ENCODE data around the gene PRKCE. TPM values are rescaled to one million over a fixed set of nuclear protein-coding genes. Genes with fewer than 3 reads are reported as not detected.

Gene PRKCE
- total and polyA plus RNA-seq, 7 donors, result 3.0 to 22.8 (median 16.1) TPM

DNA sequence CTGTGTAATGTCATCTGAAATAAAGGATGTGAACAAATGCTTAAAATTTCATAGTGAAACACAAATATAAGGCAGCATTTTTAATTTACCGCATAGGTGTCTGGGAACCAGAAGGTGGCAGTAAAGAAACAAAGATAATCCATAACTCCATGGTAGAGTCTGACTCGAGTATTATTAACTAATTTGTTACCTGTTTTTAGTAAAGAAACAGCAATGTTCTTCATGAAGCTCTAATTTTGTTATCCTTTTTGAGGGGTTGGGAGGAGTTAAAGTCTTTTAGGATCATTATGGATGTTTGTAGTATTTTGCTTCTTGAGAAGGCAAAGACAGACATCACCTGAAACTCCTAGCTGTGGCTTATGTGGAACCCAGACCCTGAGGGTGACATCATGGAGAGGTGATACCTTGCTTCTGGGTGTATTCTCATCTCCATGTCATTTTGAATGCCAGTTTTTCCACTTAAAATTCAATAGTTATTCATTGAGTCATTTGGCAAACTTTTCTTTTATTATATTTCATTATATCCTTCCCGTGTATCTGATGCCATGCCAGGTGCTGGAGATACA, 359.5 kb downstream of the PRKCE start:
- H3K27ac ChIP-seq, result no peak overlapping the region
- ATAC-seq, result peak in 1 of 4 donors; percentile 64
- no peaks in the 10 kb centered on the region for H3K9me3 ChIP-seq
- H3K27me3 ChIP-seq (ENCODE audit: insufficient read depth in 3 of 3, low read length in 2 of 3), result no peaks in the 10 kb centered on the region
- TF ChIP-seq, protein P1, sequence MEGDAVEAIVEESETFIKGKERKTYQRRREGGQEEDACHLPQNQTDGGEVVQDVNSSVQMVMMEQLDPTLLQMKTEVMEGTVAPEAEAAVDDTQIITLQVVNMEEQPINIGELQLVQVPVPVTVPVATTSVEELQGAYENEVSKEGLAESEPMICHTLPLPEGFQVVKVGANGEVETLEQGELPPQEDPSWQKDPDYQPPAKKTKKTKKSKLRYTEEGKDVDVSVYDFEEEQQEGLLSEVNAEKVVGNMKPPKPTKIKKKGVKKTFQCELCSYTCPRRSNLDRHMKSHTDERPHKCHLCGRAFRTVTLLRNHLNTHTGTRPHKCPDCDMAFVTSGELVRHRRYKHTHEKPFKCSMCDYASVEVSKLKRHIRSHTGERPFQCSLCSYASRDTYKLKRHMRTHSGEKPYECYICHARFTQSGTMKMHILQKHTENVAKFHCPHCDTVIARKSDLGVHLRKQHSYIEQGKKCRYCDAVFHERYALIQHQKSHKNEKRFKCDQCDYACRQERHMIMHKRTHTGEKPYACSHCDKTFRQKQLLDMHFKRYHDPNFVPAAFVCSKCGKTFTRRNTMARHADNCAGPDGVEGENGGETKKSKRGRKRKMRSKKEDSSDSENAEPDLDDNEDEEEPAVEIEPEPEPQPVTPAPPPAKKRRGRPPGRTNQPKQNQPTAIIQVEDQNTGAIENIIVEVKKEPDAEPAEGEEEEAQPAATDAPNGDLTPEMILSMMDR (IDR thresholded peaks at IDR 0.05), result peak; percentile 65
- peaks cover 0 to 33% of the 10 kb centered on the region in 2 donors for H3K36me3 ChIP-seq (ENCODE audit: insufficient read depth in 1 of 2, low read depth in 1 of 2)
- WGBS, 3 donors, result 33 to 41% (median 36%) methylated on average over 3 of the region's 3 CpGs
- no peak overlapping the region for H3K4me3 ChIP-seq
- H3K4me1 ChIP-seq, result no peaks in the 10 kb centered on the region
- DNase-seq, result no peak
- intact Hi-C loops (cut with DNase I), result loop anchor here (2.0 to 10.0 kb wide), 4 partner anchors 56 to 450 kb away; no protein-coding TSS in a partner anchor

DNA sequence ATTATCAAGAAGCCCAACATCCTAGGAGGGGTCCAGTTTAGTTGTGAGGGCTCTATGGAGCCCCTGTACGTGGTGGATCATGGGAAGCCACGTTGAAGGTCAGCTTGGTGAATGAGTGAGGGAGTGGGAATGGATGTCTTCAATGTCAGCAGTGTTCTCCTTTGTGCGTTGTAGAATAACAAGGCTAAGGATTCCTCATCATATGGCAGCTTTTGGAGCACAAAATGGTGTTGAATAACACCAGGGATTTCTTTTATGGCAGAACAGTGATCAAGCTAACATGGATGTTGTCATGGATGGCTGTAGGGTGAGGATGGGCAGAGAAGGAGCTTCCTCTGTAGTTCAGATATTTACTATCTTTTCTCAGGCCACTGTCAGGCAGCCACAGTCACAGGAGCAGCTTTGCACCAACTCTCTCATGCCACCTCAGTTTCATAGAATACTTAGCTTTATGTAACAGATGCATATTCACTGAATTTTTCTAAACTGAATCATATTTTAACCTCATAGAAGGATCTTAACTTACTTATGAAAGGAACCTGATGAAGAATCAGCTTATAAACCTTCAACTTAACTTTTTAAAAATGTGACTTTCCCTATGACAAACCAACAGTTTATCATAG, 361.3 kb downstream of the PRKCE start:
- no peak overlapping the region for H3K4me3 ChIP-seq
- H3K9me3 ChIP-seq, result no peaks in the 10 kb centered on the region
- no peaks in the 10 kb centered on the region for H3K4me1 ChIP-seq
- no peak for ATAC-seq
- intact Hi-C loops (cut with DNase I), result loop anchor here (5.0 to 10.0 kb wide), 3 partner anchors 55 to 355 kb away; no protein-coding TSS in a partner anchor
- no peaks in the 10 kb centered on the region for H3K27me3 ChIP-seq (ENCODE audit: insufficient read depth in 3 of 3, low read length in 2 of 3)
- no peak for DNase-seq
- WGBS, 3 donors, result 59 to 62% (median 60%) methylated on average over 3 of the region's 3 CpGs
- H3K36me3 ChIP-seq (ENCODE audit: insufficient read depth in 1 of 2, low read depth in 1 of 2), result peaks cover 0 to 17% of the 10 kb centered on the region in 2 donors
- TF ChIP-seq, protein P1 (IDR thresholded peaks at IDR 0.05), result no peak
- no peak overlapping the region for H3K27ac ChIP-seq

DNA sequence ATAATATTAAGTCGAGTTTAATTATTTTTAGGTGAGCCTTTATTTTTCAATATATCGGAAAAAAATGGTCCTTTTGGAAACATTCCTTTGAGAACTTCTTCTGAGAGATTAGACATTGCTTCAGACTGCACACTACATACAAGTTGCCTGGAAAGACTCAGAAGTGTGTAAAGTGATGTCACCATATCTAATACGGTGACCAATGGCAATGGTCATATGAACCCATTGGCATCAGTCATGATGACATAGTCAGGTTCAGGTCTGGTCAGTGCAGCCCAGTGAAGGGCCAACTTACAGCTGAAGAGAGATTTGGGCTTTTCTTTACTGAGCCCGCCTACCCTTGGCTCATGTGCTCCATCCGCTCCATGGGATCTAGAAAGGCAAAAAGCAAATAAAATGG, 362.3 kb downstream of the PRKCE start:
- H3K27ac ChIP-seq, result no peak overlapping the region
- no peaks in the 10 kb centered on the region for H3K9me3 ChIP-seq
- ATAC-seq (no peak), DNase-seq (no peak)
- H3K27me3 ChIP-seq (ENCODE audit: insufficient read depth in 3 of 3, low read length in 2 of 3), result no peaks in the 10 kb centered on the region
- no peaks in the 10 kb centered on the region for H3K4me1 ChIP-seq
- intact Hi-C loops (cut with DNase I), result loop anchor here (5.0 to 10.0 kb wide), 3 partner anchors 54 to 354 kb away; no protein-coding TSS in a partner anchor
- WGBS, 3 donors, result 90 to 95% (median 91%) methylated on average over 5 of the region's 5 CpGs
- no peak overlapping the region for H3K4me3 ChIP-seq
- peaks cover 0 to 7% of the 10 kb centered on the region in 2 donors for H3K36me3 ChIP-seq (ENCODE audit: insufficient read depth in 1 of 2, low read depth in 1 of 2)
- TF ChIP-seq, protein P1 (IDR thresholded peaks at IDR 0.05), result no peak

DNA sequence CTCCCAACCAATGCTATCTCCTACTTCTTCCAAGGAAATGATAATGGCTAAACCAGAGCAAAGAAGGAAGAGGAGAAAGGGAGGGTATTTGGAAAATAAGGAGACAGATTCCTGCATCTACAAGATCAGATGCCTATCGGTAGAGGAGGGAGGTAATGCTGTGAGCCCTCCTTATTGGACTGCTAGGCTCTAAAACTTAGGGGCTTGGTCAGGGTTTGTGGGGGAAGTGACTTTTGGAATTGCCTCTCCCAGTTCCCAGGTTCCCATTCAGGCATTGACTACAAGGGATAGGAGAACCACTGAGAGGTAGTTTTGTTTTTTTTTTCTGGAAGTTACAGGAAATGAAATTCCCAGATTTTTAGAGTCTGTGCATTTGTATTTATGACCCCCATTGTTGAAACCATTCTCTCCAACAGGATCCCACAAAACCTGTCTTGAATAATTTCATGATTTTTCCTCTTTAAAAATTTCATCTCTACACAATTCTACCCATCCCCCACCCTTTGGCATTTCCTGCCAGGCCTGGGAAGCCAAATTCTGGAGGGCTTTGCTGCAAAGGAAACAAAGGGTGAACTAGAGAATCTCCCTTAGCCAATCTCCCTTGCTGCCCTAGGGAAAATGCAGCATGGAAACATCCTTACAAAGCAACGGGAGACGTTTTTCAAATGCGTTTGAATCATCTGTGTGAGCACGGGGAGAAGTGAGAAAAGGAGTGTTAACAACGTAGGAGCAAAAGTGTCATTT, 363.6 kb downstream of the PRKCE start:
- Histone ChIP-seq H3K36me3 (ENCODE audit: insufficient read depth in 1 of 2, low read depth in 1 of 2) (peaks cover 0 to 5% of the 10 kb centered on the region in 2 donors), H3K27me3 (ENCODE audit: insufficient read depth in 3 of 3, low read length in 2 of 3) (no peaks in the 10 kb centered on the region), H3K4me3 (no peak overlapping the region), H3K27ac (no peak overlapping the region), H3K9me3 (no peaks in the 10 kb centered on the region), H3K4me1 (no peaks in the 10 kb centered on the region)
- 41 to 45% (median 43%) methylated on average over 6 of the region's 6 CpGs for WGBS, 3 donors
- DNase-seq (no peak), ATAC-seq (no peak)
- intact Hi-C loops (cut with DNase I), result loop anchor here (5.0 to 10.0 kb wide), 3 partner anchors 52 to 352 kb away; no protein-coding TSS in a partner anchor
- TF ChIP-seq, protein P1 (IDR thresholded peaks at IDR 0.05), result no peak

Data from psoas muscle (tissue), 8 donors.